Activated CD4-positive, CD25-positive, alpha-beta regulatory T cell treated with anti-CD3 and anti-CD28 coated beads, Interleukin-2, amount 50 U/mL, for 24 hours (primary cell): ENCODE results near the gene SNRPD3.
A peak's percentile ranks its signal among the peaks of the same experiment; 100 is the strongest.
"Not testable (repeated sequence)": the region's sequence is repeated elsewhere in the genome, so short reads cannot be mapped to it uniquely, and the experiment has no call there.

ENCODE experiments used
- ATAC-seq, 2 donors: fragments of 150-1000 bp; cut with Tn5 transposase; one replicate each; pipeline ENCODE4 v1.10.0; 2021; ENCODE audit warnings: mild to moderate bottlenecking in 1 of 2, moderate library complexity in 1 of 2

The SNRPD3 gene

GRCh38 chr22:24555165-24556039 lies at the start of gene SNRPD3:
SNRPD3 (plus strand) TSS chr22:24555999; CDS start chr22:24557675, 1,676 bp downstream.
- ATAC-seq: peak; percentile 80 to 85

- ATAC-seq: no peak
Observed at GRCh38 chr22:24506802-24507438, 48.9 kb upstream of the SNRPD3 start.

- no peak for ATAC-seq
Observed at GRCh38 chr22:24507716-24508115, 48.1 kb upstream of the SNRPD3 start.

- no peak for ATAC-seq
Observed at GRCh38 chr22:24510637-24511625, 44.9 kb upstream of the SNRPD3 start.

GRCh38 chr22:24512043-24512442 lies 43.8 kb upstream of the SNRPD3 start:
- ATAC-seq: no peak

DNA sequence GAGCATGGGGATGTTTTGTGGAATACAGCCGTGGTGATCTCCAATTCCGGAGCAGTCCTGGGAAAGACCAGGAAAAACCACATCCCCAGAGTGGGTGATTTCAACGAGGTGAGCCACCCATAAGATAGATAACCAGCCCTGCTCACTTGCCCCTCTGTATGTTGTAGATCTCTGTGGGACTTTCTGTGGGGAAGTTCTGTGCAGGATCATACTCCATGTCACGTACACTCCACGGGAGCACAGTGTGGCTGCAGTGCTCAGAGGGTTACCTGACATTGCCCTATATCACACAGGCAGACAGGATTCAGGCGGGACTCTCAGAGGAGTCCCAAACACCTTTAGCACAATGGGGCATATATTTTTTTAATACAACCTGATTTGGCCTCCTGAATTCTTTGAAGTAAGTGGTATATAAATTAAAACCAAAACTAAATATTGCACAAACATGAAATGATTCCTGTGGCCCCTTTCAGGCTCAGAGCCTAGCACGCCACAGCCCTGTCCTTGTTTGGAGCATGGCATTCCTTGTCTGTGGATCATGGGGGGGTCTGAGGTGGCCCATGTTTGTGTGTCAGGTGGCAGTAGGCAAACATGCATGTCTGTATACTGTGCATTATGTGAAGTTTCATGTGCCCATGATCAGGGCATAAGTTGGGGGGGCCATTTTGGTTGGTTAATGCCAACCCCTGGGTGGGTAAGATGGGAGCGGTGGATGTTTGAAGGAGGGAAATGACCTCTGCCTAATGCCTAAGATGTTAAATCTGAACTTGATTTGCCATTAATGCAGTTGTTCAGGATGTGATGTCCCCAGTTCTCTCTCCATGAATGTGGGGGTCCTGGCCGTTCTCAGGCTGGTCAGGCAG lies 42.2 kb upstream of the SNRPD3 start:
- no peak for ATAC-seq

GRCh38 chr22:24514241-24515026 lies 41.4 kb upstream of the SNRPD3 start:
- peak; percentile 14 to 28 for ATAC-seq

GRCh38 chr22:24515027-24515338 lies 40.8 kb upstream of the SNRPD3 start:
- ATAC-seq: peak in 1 of 2 donors; percentile 12

- ATAC-seq: peak in 1 of 2 donors; percentile 22
Observed at GRCh38 chr22:24516301-24516737, 39.5 kb upstream of the SNRPD3 start.

DNA sequence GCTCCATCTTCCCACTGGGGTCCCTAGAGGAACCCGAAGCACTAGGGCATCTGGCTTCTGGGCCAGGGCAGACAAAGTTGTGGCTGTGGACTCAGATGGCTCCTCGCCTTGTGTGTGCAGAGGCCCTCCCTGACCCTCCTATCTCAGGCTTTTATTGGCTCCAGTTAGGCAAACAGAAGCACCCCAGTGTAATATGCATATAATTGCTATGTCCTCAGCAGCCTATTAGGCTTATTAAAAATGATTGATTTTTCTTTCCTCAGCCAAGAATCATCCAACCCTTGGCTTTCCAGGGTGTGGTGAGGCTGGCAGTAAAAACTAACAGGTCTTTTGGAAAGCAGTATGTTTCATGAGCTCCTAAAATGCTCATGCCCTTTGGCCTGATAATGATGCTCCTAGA lies 38.4 kb upstream of the SNRPD3 start:
- ATAC-seq: no peak

- ATAC-seq: no peak
Observed at GRCh38 chr22:24518228-24518627, 37.6 kb upstream of the SNRPD3 start.

- ATAC-seq: no peak
Observed at GRCh38 chr22:24518771-24519485, 36.9 kb upstream of the SNRPD3 start.

GRCh38 chr22:24519496-24519895 lies 36.3 kb upstream of the SNRPD3 start:
- ATAC-seq: no peak

GRCh38 chr22:24521791-24522245 lies 34.0 kb upstream of the SNRPD3 start:
- ATAC-seq: peak; percentile 58 to 63

DNA sequence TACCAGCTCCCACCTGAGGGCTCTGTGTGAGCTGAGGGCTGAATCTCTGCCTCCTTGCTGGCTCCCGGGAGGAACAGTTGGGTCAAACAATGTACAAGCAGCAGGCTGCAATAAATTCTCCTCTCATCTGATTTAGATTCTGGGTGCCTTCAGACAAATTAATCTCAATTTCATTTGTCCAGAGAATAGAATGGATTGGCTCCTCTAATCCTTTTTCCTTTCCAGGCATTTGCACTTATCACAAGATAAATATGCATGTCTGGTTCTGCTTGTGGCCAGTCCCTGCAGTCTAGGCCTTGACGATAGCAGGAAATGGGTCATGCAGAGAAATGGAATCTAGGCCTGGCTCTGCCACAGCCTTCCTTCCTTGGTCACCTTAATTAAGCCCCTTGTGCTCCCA lies 31.9 kb upstream of the SNRPD3 start:
- no peak for ATAC-seq

GRCh38 chr22:24525416-24526037 lies 30.3 kb upstream of the SNRPD3 start:
- peak; percentile 93 to 95 for ATAC-seq

DNA sequence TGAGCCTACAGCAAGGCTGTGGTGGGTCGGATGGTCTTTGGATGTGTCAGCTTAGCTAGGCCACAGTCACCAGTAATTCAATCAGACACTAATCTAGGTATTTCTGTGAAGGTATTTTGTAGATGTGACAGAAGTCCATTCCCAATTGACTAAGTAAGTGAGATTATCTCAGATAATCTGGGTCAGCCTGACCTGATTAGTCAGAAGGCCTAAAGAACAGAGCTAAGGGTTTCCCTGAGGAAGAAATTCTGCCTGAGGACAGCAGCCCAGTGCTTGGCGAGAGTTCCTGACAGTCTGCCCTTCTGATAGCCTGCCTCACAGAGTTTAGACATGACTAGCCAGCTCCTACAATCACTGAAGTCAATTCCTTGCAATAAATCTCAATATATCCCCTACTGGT lies 29.6 kb upstream of the SNRPD3 start:
- no peak for ATAC-seq

DNA sequence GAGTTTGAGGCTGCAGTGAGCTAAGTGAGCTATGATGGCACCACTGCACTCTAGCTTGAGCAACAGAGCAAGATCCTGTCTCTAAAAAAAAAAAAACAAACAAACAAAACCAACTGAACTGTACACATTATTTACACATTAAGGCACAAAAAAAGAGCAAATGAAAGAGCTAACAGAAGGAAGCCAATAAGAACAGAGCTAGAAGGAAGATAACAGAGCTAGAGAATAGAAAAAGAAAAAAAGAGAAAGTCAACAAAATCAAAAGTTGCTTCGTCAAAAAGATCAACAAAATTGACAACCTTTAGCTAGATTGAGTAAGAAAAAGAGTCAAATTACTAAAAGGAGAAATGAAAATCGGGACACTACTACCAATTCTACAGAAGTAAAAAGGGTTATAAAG lies 25.9 kb upstream of the SNRPD3 start:
- ATAC-seq: no peak

GRCh38 chr22:24530968-24531367 lies 24.8 kb upstream of the SNRPD3 start:
- ATAC-seq: not testable (repeated sequence)

DNA sequence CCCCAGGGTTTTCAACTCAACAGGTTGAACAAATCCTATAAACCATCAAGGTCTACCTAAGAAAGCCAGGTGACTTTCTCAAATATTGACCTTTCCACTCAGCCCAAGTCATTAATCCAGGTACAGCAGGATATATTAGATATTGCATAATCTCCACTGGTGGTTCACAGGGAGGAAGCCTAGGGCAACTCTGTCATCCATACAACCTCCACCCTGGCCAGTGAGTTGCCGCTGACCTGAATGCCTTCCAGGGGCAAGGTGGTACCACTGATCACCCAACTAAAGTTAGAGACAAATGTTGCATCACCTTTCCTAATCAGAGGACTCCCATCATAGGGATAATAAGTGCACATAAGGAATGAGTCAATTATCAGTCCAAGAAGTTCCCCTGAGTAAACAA lies 23.7 kb upstream of the SNRPD3 start:
- no peak for ATAC-seq
